ENCODE measurements around the gene CNTN4. TPM values are rescaled to one million over a fixed set of nuclear protein-coding genes. Genes with fewer than 3 reads are reported as not detected.

CNTN4 gene
- total RNA-seq, 1 donor from 2014 or later = 37.5 TPM

GRCh38 chr3:2513986-2514385 lies 415.3 kb downstream of the CNTN4 start:
- intact Hi-C loops (cut with DNase I) = no loop called here
- Histone ChIP-seq H3K27ac (no peak overlapping the region), H3K4me1 (no peaks in the 10 kb centered on the region), H3K4me3 (no peak overlapping the region), H3K36me3 (no peaks in the 10 kb centered on the region), H3K9me3 (no peaks in the 10 kb centered on the region), H3K27me3 (no peaks in the 10 kb centered on the region)
- DNase-seq (ENCODE audit: low spot score in 2 of 2) = no peak
- no peak for TF ChIP-seq CTCF (IDR thresholded peaks at IDR 0.05)

GRCh38 chr3:2516762-2517441 lies 418.2 kb downstream of the CNTN4 start:
- Histone ChIP-seq H3K9me3 (no peaks in the 10 kb centered on the region), H3K4me3 (no peak overlapping the region), H3K27me3 (no peaks in the 10 kb centered on the region), H3K4me1 (no peaks in the 10 kb centered on the region), H3K27ac (no peak overlapping the region), H3K36me3 (no peaks in the 10 kb centered on the region)
- DNase-seq (ENCODE audit: low spot score in 2 of 2) = no peak
- intact Hi-C loops (cut with DNase I) = no loop called here
- TF ChIP-seq CTCF (IDR thresholded peaks at IDR 0.05) = no peak

GRCh38 chr3:2517500-2518172 lies 419.0 kb downstream of the CNTN4 start:
- intact Hi-C loops (cut with DNase I) = no loop called here
- no peak for DNase-seq (ENCODE audit: low spot score in 2 of 2)
- H3K36me3 ChIP-seq = no peaks in the 10 kb centered on the region
- no peak overlapping the region for H3K27ac ChIP-seq
- no peaks in the 10 kb centered on the region for H3K4me1 ChIP-seq
- no peaks in the 10 kb centered on the region for H3K9me3 ChIP-seq
- H3K4me3 ChIP-seq = no peak overlapping the region
- TF ChIP-seq CTCF (IDR thresholded peaks at IDR 0.05) = no peak
- H3K27me3 ChIP-seq = no peaks in the 10 kb centered on the region

- no peaks in the 10 kb centered on the region for H3K27me3 ChIP-seq
- peaks cover 0 to 2% of the 10 kb centered on the region in 2 donors for H3K4me1 ChIP-seq
- DNase-seq (ENCODE audit: low spot score in 2 of 2) = no peak
- intact Hi-C loops (cut with DNase I) = no loop called here
- H3K4me3 ChIP-seq = no peak overlapping the region
- H3K36me3 ChIP-seq = no peaks in the 10 kb centered on the region
- H3K27ac ChIP-seq = no peak overlapping the region
- H3K9me3 ChIP-seq = no peaks in the 10 kb centered on the region
- no peak for TF ChIP-seq CTCF (IDR thresholded peaks at IDR 0.05)
Measured at GRCh38 chr3:2523281-2523836, 424.7 kb downstream of the CNTN4 start.

GRCh38 chr3:2525968-2526367 lies 427.3 kb downstream of the CNTN4 start:
- Histone ChIP-seq H3K27ac (no peak overlapping the region), H3K4me1 (peaks cover 0 to 2% of the 10 kb centered on the region in 2 donors), H3K9me3 (no peaks in the 10 kb centered on the region), H3K4me3 (no peak overlapping the region), H3K27me3 (no peaks in the 10 kb centered on the region), H3K36me3 (no peaks in the 10 kb centered on the region)
- no peak for DNase-seq (ENCODE audit: low spot score in 2 of 2)
- TF ChIP-seq CTCF (IDR thresholded peaks at IDR 0.05) = no peak
- intact Hi-C loops (cut with DNase I) = no loop called here
